H1 (cell line): ENCODE data around the gene EWSR1. TPM values are rescaled to one million over a fixed set of nuclear protein-coding genes. Genes with fewer than 3 reads are reported as not detected.

Source experiments
- CTCF ChIA-PET: fragments of 300-600 bp; sonication (Branson Sonifier 250); formaldehyde crosslinking; loops from one replicate; lab custom pipeline; 2021; ENCODE audit not compliant: partially characterized antibody; lab: Charles Lee
- POLR2A ChIA-PET: fragments of 300-600 bp; sonication (Branson Sonifier 250); formaldehyde crosslinking; loops from one replicate; lab custom pipeline; 2021; ENCODE audit warnings: inconsistent platforms; ENCODE audit not compliant: partially characterized antibody; lab: Charles Lee
- DNase-seq, 2 experiments: peaks; one replicate each; pipeline versions ENCODE4 v3.0.0 to v3.0.0-alpha.2; 2010 to 2022; ENCODE audit warnings: low spot score in 2 of 2, low read depth in 1 of 2, mixed read lengths in 1 of 2
- FAIRE-seq: peaks from 2 replicates; lab custom pipeline; 2011; peaks lifted over from hg19 to GRCh38; lab: Jason Lieb, UNC
- H2AFZ ChIP-seq: 2 replicates; pipeline ENCODE4 v1.8.1; 2012; ENCODE audit warnings: low read length, inconsistent platforms
- H2AK5ac ChIP-seq: 2 replicates; pipeline ENCODE4 v1.6.1; 2013; ENCODE audit warnings: low read depth, low read length
- H2BK120ac ChIP-seq: replicated peaks from 2 replicates; pipeline ENCODE3; 2013; ENCODE audit warnings: low read depth, low read length, inconsistent platforms
- H2BK12ac ChIP-seq: 2 replicates; pipeline ENCODE4 v1.6.1; 2013; ENCODE audit warnings: low read depth, low read length
- H2BK15ac ChIP-seq: 2 replicates; pipeline ENCODE4 v1.6.1; 2013; ENCODE audit warnings: low read length
- H2BK20ac ChIP-seq: 2 replicates; pipeline ENCODE4 v1.6.1; 2013; ENCODE audit warnings: low read length
- H2BK5ac ChIP-seq: 2 replicates; pipeline ENCODE4 v1.6.1; 2013; ENCODE audit warnings: low read depth, low read length
- H3K14ac ChIP-seq: 2 replicates; pipeline ENCODE4 v1.6.1; 2013; ENCODE audit warnings: inconsistent platforms; ENCODE audit not compliant: insufficient read length
- H3K18ac ChIP-seq: 2 replicates; pipeline ENCODE4 v1.6.1; 2013; ENCODE audit warnings: low read length; ENCODE audit errors: extremely low read depth
- H3K23ac ChIP-seq: 2 replicates; pipeline ENCODE4 v1.6.1; 2013; ENCODE audit warnings: inconsistent platforms; ENCODE audit not compliant: insufficient read length
- H3K23me2 ChIP-seq: 2 replicates; pipeline ENCODE4 v1.6.1; 2013; ENCODE audit warnings: low read depth, low read length
- H3K27ac ChIP-seq: 2 replicates; pipeline ENCODE4 v1.6.1; 2011; ENCODE audit warnings: low read depth, low read length, inconsistent platforms
- H3K27me3 ChIP-seq, 4 experiments: replicated peaks in 1 of 4; 1 replicate in 1 of 4; 2 replicates in 3 of 4; pipeline versions ENCODE4 v1.6.1 to v1.8.1; 2011 to 2013; ENCODE audit warnings: low read length in 3 of 4, mild to moderate bottlenecking in 3 of 4, inconsistent platforms in 2 of 4, mixed read lengths in 2 of 4, moderate library complexity in 1 of 4; ENCODE audit not compliant: control insufficient read depth in 3 of 4, insufficient read depth in 3 of 4; ENCODE audit errors: extremely low read depth in 1 of 4
- H3K36me3 ChIP-seq, 4 experiments: 2 replicates each; pipeline versions ENCODE4 v1.6.1 to v1.8.1; 2011 to 2013; ENCODE audit warnings: mild to moderate bottlenecking in 4 of 4, low read length in 3 of 4, moderate library complexity in 2 of 4, control low read depth in 1 of 4, inconsistent platforms in 1 of 4; ENCODE audit not compliant: insufficient read depth in 4 of 4, control insufficient read depth in 2 of 4
- H3K4ac ChIP-seq: replicated peaks from 2 replicates; pipeline ENCODE3; 2013; ENCODE audit warnings: low read length, low read depth, mixed read lengths, inconsistent platforms; ENCODE audit not compliant: insufficient read length
- H3K4me1 ChIP-seq, 4 experiments: replicated peaks in 1 of 4; 1 replicate in 1 of 4; 2 replicates in 3 of 4; pipeline versions ENCODE4 v1.6.1 to v1.8.1; 2011 to 2013; ENCODE audit warnings: low read length in 3 of 4, inconsistent platforms in 2 of 4, mixed read lengths in 1 of 4; ENCODE audit not compliant: insufficient read depth in 4 of 4, control insufficient read depth in 3 of 4
- H3K4me2 ChIP-seq, 2 experiments: 2 replicates each; pipeline versions ENCODE4 v1.6.1 to v1.8.1; 2011 to 2013; ENCODE audit warnings: low read depth in 2 of 2, low read length in 2 of 2, control low read depth in 1 of 2, inconsistent platforms in 1 of 2, mild to moderate bottlenecking in 1 of 2; ENCODE audit not compliant: insufficient read depth in 1 of 2
- H3K4me3 ChIP-seq, 4 experiments: fragments of 200-600, 300-600 bp in 1 of 4; sonication (generic), shearing (Covaris generic), sonication (Bioruptor Twin) in 1 of 4; 2 replicates each; pipeline versions ENCODE4 v1.5.1 to v1.8.1; 2011 to 2016; ENCODE audit warnings: low read length in 4 of 4, low read depth in 3 of 4, control low read depth in 2 of 4, inconsistent platforms in 2 of 4, mild to moderate bottlenecking in 2 of 4, mixed read lengths in 1 of 4, moderate library complexity in 1 of 4; ENCODE audit not compliant: insufficient read depth in 2 of 4; ENCODE audit errors: extremely low read depth in 1 of 4
- H3K56ac ChIP-seq: replicated peaks from 2 replicates; pipeline ENCODE3; 2013; ENCODE audit warnings: low read depth, mild to moderate bottlenecking, mixed read lengths, low read length, inconsistent platforms; ENCODE audit not compliant: insufficient read length
- H3K79me1 ChIP-seq: 2 replicates; pipeline ENCODE4 v1.6.1; 2013; ENCODE audit warnings: low read depth, low read length, control low read depth
- H3K79me2 ChIP-seq, 2 experiments: 2 replicates each; pipeline versions ENCODE4 v1.6.1 to v1.8.1; 2012 to 2013; ENCODE audit warnings: low read length in 2 of 2, mild to moderate bottlenecking in 2 of 2, inconsistent platforms in 1 of 2; ENCODE audit not compliant: insufficient read depth in 2 of 2, control insufficient read depth in 1 of 2
- H3K9ac ChIP-seq, 4 experiments: replicated peaks in 1 of 4; 1 replicate in 1 of 4; 2 replicates in 3 of 4; pipeline versions ENCODE4 v1.6.1 to v1.8.1; 2011 to 2013; ENCODE audit warnings: low read depth in 3 of 4, low read length in 3 of 4, control low read depth in 2 of 4, mild to moderate bottlenecking in 2 of 4, moderate library complexity in 2 of 4, inconsistent platforms in 1 of 4; ENCODE audit errors: extremely low read depth in 1 of 4
- H3K9me3 ChIP-seq, 2 experiments: 2 replicates each; pipeline versions ENCODE4 v1.6.1 to v1.8.1; 2012 to 2013; ENCODE audit warnings: mild to moderate bottlenecking in 2 of 2, moderate library complexity in 2 of 2, control low read depth in 1 of 2, inconsistent platforms in 1 of 2, low read depth in 1 of 2, low read length in 1 of 2, mixed read lengths in 1 of 2; ENCODE audit not compliant: insufficient read depth in 2 of 2
- H4K20me1 ChIP-seq, 2 experiments: replicated peaks in 1 of 2; 2 replicates each; pipeline versions ENCODE3 to v1.8.1; 2011 to 2013; ENCODE audit warnings: inconsistent platforms in 2 of 2, low read length in 2 of 2, mild to moderate bottlenecking in 1 of 2; ENCODE audit not compliant: insufficient read depth in 2 of 2, control insufficient read depth in 1 of 2
- H4K5ac ChIP-seq: 2 replicates; pipeline ENCODE4 v1.6.1; 2013; ENCODE audit warnings: low read length, low read depth, mixed read lengths, inconsistent platforms; ENCODE audit not compliant: insufficient read length
- H4K8ac ChIP-seq: 2 replicates; pipeline ENCODE4 v1.8.0; 2013; ENCODE audit warnings: mild to moderate bottlenecking, moderate library complexity, low read length, inconsistent platforms; ENCODE audit not compliant: insufficient read depth; ENCODE audit errors: extremely low read depth
- H4K91ac ChIP-seq: replicated peaks from 2 replicates; pipeline ENCODE3; 2013; ENCODE audit warnings: low read length, mixed read lengths, inconsistent platforms; ENCODE audit not compliant: insufficient read length
- NRF1 ChIP-seq: IDR thresholded peaks from 2 replicates; pipeline ENCODE4 v1.6.1; 2011; ENCODE audit warnings: mild to moderate bottlenecking, low read depth, low read length, improper control_type of control experiment
- RAD21 ChIP-seq, 2 experiments: IDR thresholded peaks in 1 of 2; conservative IDR thresholded peaks in 1 of 2; 2 replicates each; pipeline ENCODE4 v1.6.1; 2011; ENCODE audit warnings: low read depth in 2 of 2, low read length in 2 of 2, improper control_type of control experiment in 1 of 2, inconsistent platforms in 1 of 2, mild to moderate bottlenecking in 1 of 2, moderate library complexity in 1 of 2
- TAF7 ChIP-seq: optimal IDR thresholded peaks from 2 replicates; pipeline ENCODE3; 2011; ENCODE audit warnings: low read depth, mild to moderate bottlenecking, inconsistent platforms, low read length, moderate library complexity, borderline replicate concordance
- WGBS, 2 experiments: shearing (Covaris generic) in 1 of 2; methylation state at CpG; one replicate each; pipeline versions ENCODE4 v1.1.6 to v1.1.7; 2013 to 2015; ENCODE audit warnings: low lambda C conversion rate in 2 of 2, mixed read lengths in 2 of 2, inconsistent platforms in 1 of 2, low coverage in 1 of 2, missing lambda C conversion rate in 1 of 2; ENCODE audit not compliant: insufficient replicate concordance in 2 of 2, insufficient coverage in 1 of 2, insufficient read length in 1 of 2; ENCODE audit errors: extremely low coverage in 1 of 2, missing lambda C conversion rate in 1 of 2; 5-methylcytosine and 5-hydroxymethylcytosine counted together
- polyA plus RNA-seq, 7 experiments: library from polyadenylated mRNA; depleted of rRNA in 3 of 7; stranded (reverse) in 5 of 7; unstranded in 2 of 7; fragments of >200 nt in 5 of 7; fragments of 200-250 nt in 2 of 7; gene quantifications; 1 replicate in 5 of 7; 2 replicates in 1 of 7; 4 replicates in 1 of 7; pipeline versions ENCODE4 v1.2.1 to v1.2.3, GENCODE V29; 2011 to 2013; ENCODE audit warnings: missing spikeins in 2 of 7, mixed read lengths in 2 of 7
- total RNA-seq: library from RNA; stranded (reverse); fragmentation: NEBNext Ultra II Directional; extraction: Animal tissue kit (Norgen Biotek cat#: 25700); gene quantifications from 2 replicates; pipeline ENCODE4 v1.2.1, GENCODE V29; 2021

The EWSR1 gene
- total and polyA plus RNA-seq, 2 of the 8 experiments (the other 6 are each of a cell fraction or from before 2014, with no cell fraction given), result 387 to 930 TPM

GRCh38 chr22:29284196-29284595, 16.1 kb downstream of the EWSR1 start:
- Histone ChIP-seq H3K4me2 (no peak overlapping the region), H3K79me2 (peaks cover under 1 to 59% of the 10 kb centered on the region in 2 experiments; a peak in 3 of 4 replicates), H3K27me3 (no peaks in the 10 kb centered on the region), H2AK5ac (no peak overlapping the region), H3K9ac (no peak overlapping the region), H3K23me2 (no peaks in the 10 kb centered on the region), H3K14ac (no peak overlapping the region), H3K36me3 (peaks cover 35 to 96% (median 76%) of the 10 kb centered on the region in 4 experiments), H3K9me3 (no peaks in the 10 kb centered on the region), H2AFZ (no peak overlapping the region), H2BK20ac (no peak overlapping the region), H2BK5ac (no peak overlapping the region), H3K4me3 (no peak overlapping the region), H4K5ac (no peak overlapping the region), H3K4ac (no peak overlapping the region), H3K4me1 (no peaks in the 10 kb centered on the region), H2BK15ac (no peak overlapping the region), H3K23ac (no peak overlapping the region), H4K91ac (no peak overlapping the region), H3K79me1 (no peaks in the 10 kb centered on the region; the same call in 1 of the 2 replicates), H3K18ac (no peak overlapping the region), H4K20me1 (peaks cover 12 to 17% of the 10 kb centered on the region in 2 experiments), H4K8ac (no peak overlapping the region), H2BK12ac (no peak overlapping the region), H3K27ac (no peak overlapping the region), H3K56ac (no peak overlapping the region), H2BK120ac (no peak overlapping the region)
- CTCF ChIA-PET, result interaction anchor here (0.6 to 2.5 kb wide), 5 partner anchors 11 to 241 kb away, joined by 3 to 8 read pairs (median 3); no protein-coding TSS in a partner anchor
- POLR2A ChIA-PET, result interaction anchor here (1.1 to 20.1 kb wide), 5 partner anchors 9 to 18 kb away, joined by 3 to 436 read pairs (median 9); partner anchors contain the start of genes EWSR1 and RHBDD3
- DNase-seq, result no peak
- 92% methylated on average over 3 of the region's 3 CpGs; no CpG with 5 or more reads in 1 of the 2 experiments for WGBS, 2 experiments
- FAIRE-seq, result no peak
- TF ChIP-seq TAF7, result no peak
- no peak for TF ChIP-seq NRF1
- TF ChIP-seq RAD21 (IDR thresholded peaks at IDR 0.05 in 1 of 2, conservative IDR thresholded peaks at IDR 0.05 in 1 of 2; ENCODE audit: low read depth in 2 of 2, low read length in 2 of 2), result no peak
